Thyroid gland (tissue), 4 donors: ENCODE measurements around the gene ST3GAL4.

ENCODE experiments used
- CTCF ChIP-seq, 6 experiments: fragments of 200-600 bp in 3 of 6; fragments of 450-650 bp in 3 of 6; sonication (generic) in 3 of 6; IDR thresholded peaks; one replicate each; pipeline ENCODE4 v1.5.1; 2016 to 2019; ENCODE audit warnings: antibody characterized with exemption in 6 of 6, mild to moderate bottlenecking in 2 of 6, inconsistent platforms in 1 of 6, moderate library complexity in 1 of 6
- POLR2A ChIP-seq, 2 donors: fragments of 450-650 bp; IDR thresholded peaks; one replicate each; pipeline ENCODE4 v1.6.1; 2017; ENCODE audit warnings: antibody characterized with exemption in 2 of 2, mild to moderate bottlenecking in 2 of 2, moderate library complexity in 1 of 2

DNA sequence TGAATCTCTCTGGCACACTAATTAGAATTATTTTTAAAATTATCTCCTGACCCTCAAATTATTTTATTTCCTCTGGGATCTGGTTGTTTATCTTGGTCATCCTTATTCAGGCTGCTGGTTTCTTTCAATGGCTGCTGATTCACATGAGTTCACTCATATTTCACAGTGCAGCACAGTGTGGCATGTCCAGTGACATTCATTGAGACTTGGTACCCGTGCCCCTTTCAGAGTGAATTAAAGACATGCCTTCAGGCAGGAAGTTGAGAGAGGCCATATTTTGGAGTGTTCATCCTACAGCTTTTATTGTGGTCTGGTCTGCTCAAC, 38.1 kb upstream of the ST3GAL4 start:
- no peak for TF ChIP-seq CTCF (IDR thresholded peaks at IDR 0.05)
- TF ChIP-seq POLR2A (IDR thresholded peaks at IDR 0.05), result no peak
